GM21367 (cell line): Measurements from ENCODE around the gene CNTN3.

Experiments used
- ATAC-seq: cut with Tn5 transposase; IDR thresholded peaks from one replicate; pipeline ENCODE4 v1.9.1; 2021; ENCODE audit not compliant: unreplicated experiment

The CNTN3 gene

GRCh38 chr3:74614107-74614967, at the start of gene CNTN3:
CNTN3 (minus strand) TSS chr3:74614659; CDS start chr3:74521112, 93,547 bp downstream.
- ATAC-seq = no peak

- no peak for ATAC-seq
These were observed 48.7 kb upstream of the CNTN3 start for GRCh38 chr3:74663178-74663577.

- no peak for ATAC-seq
These were observed 47.2 kb upstream of the CNTN3 start for GRCh38 chr3:74661672-74662071.

GRCh38 chr3:74651885-74652284, 37.4 kb upstream of the CNTN3 start:
- ATAC-seq = no peak

- no peak for ATAC-seq
These were observed 36.8 kb upstream of the CNTN3 start for GRCh38 chr3:74651292-74651691.

- no peak for ATAC-seq
These were observed 33.6 kb upstream of the CNTN3 start for GRCh38 chr3:74648107-74648506.

GRCh38 chr3:74646094-74646493, 31.6 kb upstream of the CNTN3 start:
- ATAC-seq = no peak

- ATAC-seq = no peak
These were observed 29.2 kb upstream of the CNTN3 start for GRCh38 chr3:74643636-74644035.

GRCh38 chr3:74642876-74643275, 28.4 kb upstream of the CNTN3 start:
- no peak for ATAC-seq

GRCh38 chr3:74640211-74640610, 25.8 kb upstream of the CNTN3 start:
- ATAC-seq = no peak

GRCh38 chr3:74639681-74640080, 25.2 kb upstream of the CNTN3 start:
- no peak for ATAC-seq

- ATAC-seq = no peak
These were observed 22.5 kb upstream of the CNTN3 start for GRCh38 chr3:74636981-74637380.

GRCh38 chr3:74633021-74633420, 18.6 kb upstream of the CNTN3 start:
- ATAC-seq = no peak

- ATAC-seq = no peak
These were observed 17.1 kb upstream of the CNTN3 start for GRCh38 chr3:74631351-74632140.

- ATAC-seq = no peak
These were observed 16.1 kb upstream of the CNTN3 start for GRCh38 chr3:74630602-74631001.

GRCh38 chr3:74626011-74626410, 11.6 kb upstream of the CNTN3 start:
- no peak for ATAC-seq

GRCh38 chr3:74624301-74624700, 9.8 kb upstream of the CNTN3 start:
- no peak for ATAC-seq

GRCh38 chr3:74623261-74623836, 8.9 kb upstream of the CNTN3 start:
- no peak for ATAC-seq

- no peak for ATAC-seq
These were observed 7.1 kb upstream of the CNTN3 start for GRCh38 chr3:74621581-74621980.

GRCh38 chr3:74617776-74618175, 3.3 kb upstream of the CNTN3 start:
- ATAC-seq = no peak

GRCh38 chr3:74613521-74614106, 845 bp downstream of the CNTN3 start:
- ATAC-seq = no peak
